OCI-LY1 (cell line): Measurements from ENCODE around the gene ABCE1.

Experiments used
- H2AFZ ChIP-seq: fragments of 200-600 bp; sonication (generic), shearing (Covaris generic); 2 replicates; pipeline ENCODE4 v1.6.0; 2014; ENCODE audit warnings: antibody characterized with exemption, mild to moderate bottlenecking, low read length
- H3F3A ChIP-seq: fragments of 200-600 bp; sonication (generic), shearing (Covaris generic); 2 replicates; pipeline ENCODE4 v1.6.0; 2014; ENCODE audit warnings: mild to moderate bottlenecking, antibody characterized with exemption, low read length, moderate library complexity; ENCODE audit not compliant: insufficient read depth
- H3K27ac ChIP-seq: fragments of 200-600 bp; sonication (generic); 2 replicates; pipeline ENCODE4 v1.5.1; 2014; ENCODE audit warnings: low read length, mixed run types, mild to moderate bottlenecking, low read depth; ENCODE audit not compliant: poor library complexity, severe bottlenecking
- H3K27me3 ChIP-seq: fragments of 200-600 bp; sonication (generic); 2 replicates; pipeline ENCODE4 v1.6.0; 2014; ENCODE audit warnings: antibody characterized with exemption, mild to moderate bottlenecking, low read length, moderate library complexity; ENCODE audit not compliant: insufficient read depth
- H3K36me3 ChIP-seq: fragments of 200-600 bp; sonication (generic); 2 replicates; pipeline ENCODE4 v1.6.1; 2014; ENCODE audit warnings: mild to moderate bottlenecking, antibody characterized with exemption, low read length, moderate library complexity, mixed read lengths; ENCODE audit not compliant: insufficient read depth
- H3K4me1 ChIP-seq: fragments of 200-600 bp; sonication (generic); 2 replicates; pipeline ENCODE4 v1.5.1; 2014; ENCODE audit warnings: mild to moderate bottlenecking, low read length, moderate library complexity; ENCODE audit not compliant: insufficient read depth, severe bottlenecking
- H3K4me2 ChIP-seq: fragments of 200-600 bp; sonication (generic), shearing (Covaris generic); 2 replicates; pipeline ENCODE4 v1.6.1; 2014; ENCODE audit warnings: low read length
- H3K4me3 ChIP-seq: fragments of 200-600 bp; sonication (generic); 2 replicates; pipeline ENCODE4 v1.5.1; 2014; ENCODE audit warnings: low read length, low read depth, mild to moderate bottlenecking, mixed read lengths; ENCODE audit not compliant: poor library complexity, severe bottlenecking
- H3K79me2 ChIP-seq: fragments of 200-600 bp; shearing (Covaris generic); 2 replicates; pipeline ENCODE4 v1.6.1; 2016; ENCODE audit warnings: mixed run types, low read length, mixed read lengths; ENCODE audit not compliant: insufficient read depth
- H3K9ac ChIP-seq: fragments of 200-600 bp; sonication (generic), shearing (Covaris generic); 2 replicates; pipeline ENCODE4 v1.6.1; 2014; ENCODE audit warnings: mild to moderate bottlenecking, low read length, mixed read lengths
- H3K9me2 ChIP-seq: fragments of 200-600 bp; sonication (generic), shearing (Covaris generic); 2 replicates; pipeline ENCODE4 v1.6.1; 2014; ENCODE audit warnings: low read depth, mild to moderate bottlenecking, low read length, mixed read lengths
- H3K9me3 ChIP-seq: fragments of 200-600 bp; shearing (Covaris generic); 2 replicates; pipeline ENCODE4 v1.6.1; 2014; ENCODE audit warnings: low read length, mixed read lengths
- H4K20me1 ChIP-seq: fragments of 200-600 bp; sonication (generic), shearing (Covaris generic); 2 replicates; pipeline ENCODE4 v1.6.0; 2016; ENCODE audit warnings: mild to moderate bottlenecking, low read length; ENCODE audit not compliant: insufficient read depth
- EZH2 ChIP-seq: fragments of 200-600 bp; sonication (generic), shearing (Covaris generic); IDR thresholded peaks from 2 replicates; pipeline ENCODE4 v1.8.0; 2017; ENCODE audit warnings: borderline replicate concordance, mixed run types, mild to moderate bottlenecking, antibody characterized with exemption, low read length, moderate library complexity, mixed read lengths
- TF ChIP-seq, protein P1 (sequence below): fragments of 200-600 bp; sonication (generic), shearing (Covaris generic); IDR thresholded peaks from 2 replicates; pipeline ENCODE4 v1.5.1; 2017; ENCODE audit warnings: mild to moderate bottlenecking, antibody characterized with exemption, low read length, moderate library complexity, mixed read lengths

The ABCE1 gene

DNA sequence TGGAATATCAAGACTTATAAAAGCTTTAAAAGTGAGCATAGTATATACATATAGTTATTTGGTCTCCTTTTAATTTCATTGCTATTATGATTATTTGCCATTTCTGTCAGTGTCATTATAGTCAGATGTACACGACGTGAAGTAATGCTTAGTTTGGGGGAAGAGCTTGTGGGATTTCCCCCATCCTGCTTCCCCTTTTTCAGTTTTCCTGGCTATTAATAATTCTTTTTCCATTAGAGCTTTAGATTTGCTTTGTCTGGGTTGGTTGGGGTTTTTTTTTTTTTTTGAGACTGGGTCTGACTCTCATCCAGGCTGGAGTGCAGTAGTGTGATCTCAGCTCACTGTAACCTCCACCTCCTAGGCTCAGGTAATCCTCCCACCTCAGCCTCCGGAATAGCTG lies 5.4 kb downstream of the ABCE1 start:
- H3K27me3 ChIP-seq: no peaks in the 10 kb centered on the region
- H3K9me2 ChIP-seq: no peaks in the 10 kb centered on the region
- H3K79me2 ChIP-seq: peaks cover 77% of the 10 kb centered on the region
- H3K9ac ChIP-seq: no peak overlapping the region
- 0 out of 2 replicates have a peak overlapping the region, but pooled peaks have one; percentile 15 for H3K4me2 ChIP-seq
- H2AFZ ChIP-seq: no peak overlapping the region
- no peak overlapping the region for H3K27ac ChIP-seq
- no peaks in the 10 kb centered on the region for H3K9me3 ChIP-seq
- no peaks in the 10 kb centered on the region for H3F3A ChIP-seq
- no peak for TF ChIP-seq EZH2
- TF ChIP-seq, protein P1, sequence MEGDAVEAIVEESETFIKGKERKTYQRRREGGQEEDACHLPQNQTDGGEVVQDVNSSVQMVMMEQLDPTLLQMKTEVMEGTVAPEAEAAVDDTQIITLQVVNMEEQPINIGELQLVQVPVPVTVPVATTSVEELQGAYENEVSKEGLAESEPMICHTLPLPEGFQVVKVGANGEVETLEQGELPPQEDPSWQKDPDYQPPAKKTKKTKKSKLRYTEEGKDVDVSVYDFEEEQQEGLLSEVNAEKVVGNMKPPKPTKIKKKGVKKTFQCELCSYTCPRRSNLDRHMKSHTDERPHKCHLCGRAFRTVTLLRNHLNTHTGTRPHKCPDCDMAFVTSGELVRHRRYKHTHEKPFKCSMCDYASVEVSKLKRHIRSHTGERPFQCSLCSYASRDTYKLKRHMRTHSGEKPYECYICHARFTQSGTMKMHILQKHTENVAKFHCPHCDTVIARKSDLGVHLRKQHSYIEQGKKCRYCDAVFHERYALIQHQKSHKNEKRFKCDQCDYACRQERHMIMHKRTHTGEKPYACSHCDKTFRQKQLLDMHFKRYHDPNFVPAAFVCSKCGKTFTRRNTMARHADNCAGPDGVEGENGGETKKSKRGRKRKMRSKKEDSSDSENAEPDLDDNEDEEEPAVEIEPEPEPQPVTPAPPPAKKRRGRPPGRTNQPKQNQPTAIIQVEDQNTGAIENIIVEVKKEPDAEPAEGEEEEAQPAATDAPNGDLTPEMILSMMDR: no peak
- H3K4me1 ChIP-seq: peaks cover 48% of the 10 kb centered on the region
- peaks cover 56% of the 10 kb centered on the region for H3K36me3 ChIP-seq
- H4K20me1 ChIP-seq: no peaks in the 10 kb centered on the region
- H3K4me3 ChIP-seq: no peak overlapping the region

DNA sequence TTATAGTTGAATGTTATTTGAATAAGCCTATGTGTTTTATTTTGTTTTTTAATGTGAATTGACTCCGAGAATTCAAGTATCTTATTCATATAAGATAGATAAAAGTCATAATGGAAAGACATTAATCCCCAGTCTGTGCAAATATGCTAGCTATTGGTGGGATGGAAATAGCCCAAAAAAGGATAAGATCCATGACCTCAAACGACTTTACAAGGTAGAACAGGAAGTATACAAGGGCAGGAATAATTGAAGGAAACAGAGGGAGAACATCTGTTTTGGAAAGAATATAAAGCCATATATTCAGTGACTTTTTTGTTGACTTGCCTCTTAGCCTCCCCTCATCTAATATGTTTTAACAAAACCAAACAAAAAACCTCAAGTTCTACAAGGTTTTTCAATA lies 9.0 kb downstream of the ABCE1 start:
- TF ChIP-seq, protein P1: no peak
- no peak for TF ChIP-seq EZH2
- H3K4me3 ChIP-seq: no peak overlapping the region
- no peak overlapping the region for H3K9ac ChIP-seq
- H4K20me1 ChIP-seq: no peaks in the 10 kb centered on the region
- no peak overlapping the region for H3K4me2 ChIP-seq
- H3K36me3 ChIP-seq: peaks cover 85% of the 10 kb centered on the region
- H3K27ac ChIP-seq: no peak overlapping the region
- H3K79me2 ChIP-seq: peaks cover 40% of the 10 kb centered on the region
- no peaks in the 10 kb centered on the region for H3K27me3 ChIP-seq
- peaks cover 17% of the 10 kb centered on the region for H3K4me1 ChIP-seq
- H2AFZ ChIP-seq: no peak overlapping the region
- H3K9me2 ChIP-seq: no peaks in the 10 kb centered on the region
- H3F3A ChIP-seq: no peaks in the 10 kb centered on the region
- H3K9me3 ChIP-seq: no peaks in the 10 kb centered on the region

DNA sequence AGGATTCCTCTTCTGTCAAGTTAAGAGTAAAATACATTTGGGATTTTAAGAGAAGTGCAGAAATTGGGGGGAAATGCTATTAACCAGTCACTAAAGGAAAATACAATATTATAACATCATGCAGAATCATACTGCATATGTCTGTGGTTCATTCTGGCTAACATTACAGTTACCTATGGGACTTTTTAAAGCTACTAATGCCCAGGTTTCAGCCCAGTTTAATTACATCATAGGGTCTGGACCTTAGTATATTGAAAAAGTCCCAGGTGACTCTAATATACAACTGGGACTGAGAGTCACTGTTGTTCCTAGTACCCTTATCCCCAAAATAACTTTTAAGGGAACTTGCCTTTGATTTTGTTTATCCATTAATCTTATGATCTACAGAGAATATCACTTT lies 10.0 kb downstream of the ABCE1 start:
- Histone ChIP-seq H3K27ac (no peak overlapping the region), H3K27me3 (no peaks in the 10 kb centered on the region), H3K9me3 (no peaks in the 10 kb centered on the region), H3F3A (no peaks in the 10 kb centered on the region), H4K20me1 (no peaks in the 10 kb centered on the region), H3K4me1 (peaks cover 7% of the 10 kb centered on the region), H3K9me2 (no peaks in the 10 kb centered on the region), H3K4me2 (no peak overlapping the region), H3K4me3 (no peak overlapping the region), H2AFZ (no peak overlapping the region), H3K9ac (no peak overlapping the region), H3K79me2 (peaks cover 30% of the 10 kb centered on the region), H3K36me3 (peaks cover 95% of the 10 kb centered on the region)
- TF ChIP-seq, protein P1: no peak
- no peak for TF ChIP-seq EZH2
